ENCODE results near the gene KY.

GRCh38 chr3:134600206-134600605 is 50.6 kb downstream of the KY start:
- TF ChIP-seq CTCF (conservative IDR thresholded peaks at IDR 0.05 in 1 of 2, IDR thresholded peaks at IDR 0.05 in 1 of 2; ENCODE audit: low read depth in 1 of 2, low read length in 2 of 2) (no peak), EZH2 (IDR thresholded peaks at IDR 0.05; ENCODE audit: low read length, missing control alignments) (no peak)

All from fibroblast of lung (primary cell).